ENCODE results near the gene PNMA8A.
A peak's percentile ranks its signal among the peaks of the same experiment; 100 is the strongest.
"Not testable (repeated sequence)": the region's sequence is repeated elsewhere in the genome, so short reads cannot be mapped to it uniquely, and the experiment has no call there.

The PNMA8A gene, protein sequence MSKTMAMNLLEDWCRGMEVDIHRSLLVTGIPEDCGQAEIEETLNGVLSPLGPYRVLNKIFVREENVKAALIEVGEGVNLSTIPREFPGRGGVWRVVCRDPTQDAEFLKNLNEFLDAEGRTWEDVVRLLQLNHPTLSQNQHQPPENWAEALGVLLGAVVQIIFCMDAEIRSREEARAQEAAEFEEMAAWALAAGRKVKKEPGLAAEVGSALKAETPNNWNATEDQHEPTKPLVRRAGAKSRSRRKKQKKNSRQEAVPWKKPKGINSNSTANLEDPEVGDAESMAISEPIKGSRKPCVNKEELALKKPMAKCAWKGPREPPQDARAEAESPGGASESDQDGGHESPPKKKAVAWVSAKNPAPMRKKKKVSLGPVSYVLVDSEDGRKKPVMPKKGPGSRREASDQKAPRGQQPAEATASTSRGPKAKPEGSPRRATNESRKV

DNA sequence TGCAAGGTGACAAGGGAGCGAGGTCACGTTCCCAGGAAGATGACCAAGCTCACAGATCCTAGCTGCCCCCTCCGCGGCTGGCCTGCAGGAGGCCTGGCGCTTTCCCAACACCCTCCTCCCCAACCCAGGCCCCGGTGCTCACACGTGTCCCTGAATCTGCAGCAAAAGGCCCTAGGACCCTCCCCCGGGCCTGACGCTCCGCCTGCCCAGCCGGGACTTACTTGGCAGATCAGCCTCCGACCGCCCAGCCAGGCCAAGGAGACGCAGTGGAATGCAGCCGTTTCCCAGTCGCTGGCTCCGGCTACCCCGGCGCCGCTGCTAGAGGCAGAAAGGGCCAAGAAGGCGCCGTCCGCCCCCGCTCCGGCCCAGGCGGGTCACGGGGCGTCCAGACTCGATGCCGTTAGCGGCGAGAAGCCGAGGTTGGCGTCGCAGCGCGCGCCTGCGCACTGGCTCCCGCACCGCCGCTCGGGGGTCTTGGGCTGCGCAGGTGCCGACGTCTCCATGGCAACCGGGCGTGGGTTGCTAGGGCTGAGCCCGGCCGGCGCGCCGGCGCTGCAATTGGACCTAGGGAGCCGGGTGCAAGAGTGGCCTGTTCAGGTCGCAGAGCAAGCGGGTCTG is at the start of gene PNMA8A:
TSS of gene PNMA8A (minus strand) at position 448 of the 618 bp plus-strand sequence. CDS start 528 bp downstream, outside the sequence.
- DNase-seq: no peak

DNA sequence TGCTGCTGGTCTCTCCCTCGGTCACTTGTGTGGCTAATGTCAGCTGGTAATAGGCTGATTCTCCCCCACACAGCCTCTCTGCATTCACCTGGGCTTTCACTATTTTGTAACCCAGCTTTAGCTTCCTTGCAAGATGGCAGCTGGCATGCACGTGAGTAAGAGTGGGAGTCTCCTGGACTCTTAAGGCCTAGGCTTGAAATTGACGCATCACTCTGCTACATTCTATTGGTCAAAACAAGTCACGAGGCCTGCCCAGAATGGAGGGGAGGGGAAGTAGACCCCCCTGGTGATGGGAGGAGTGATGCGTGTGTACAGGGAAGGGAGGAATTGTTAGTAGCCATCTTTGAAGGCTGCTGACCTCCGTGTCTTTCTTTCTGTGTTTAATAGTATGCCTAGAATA is 49.3 kb upstream of the PNMA8A start:
- no peak for DNase-seq

DNA sequence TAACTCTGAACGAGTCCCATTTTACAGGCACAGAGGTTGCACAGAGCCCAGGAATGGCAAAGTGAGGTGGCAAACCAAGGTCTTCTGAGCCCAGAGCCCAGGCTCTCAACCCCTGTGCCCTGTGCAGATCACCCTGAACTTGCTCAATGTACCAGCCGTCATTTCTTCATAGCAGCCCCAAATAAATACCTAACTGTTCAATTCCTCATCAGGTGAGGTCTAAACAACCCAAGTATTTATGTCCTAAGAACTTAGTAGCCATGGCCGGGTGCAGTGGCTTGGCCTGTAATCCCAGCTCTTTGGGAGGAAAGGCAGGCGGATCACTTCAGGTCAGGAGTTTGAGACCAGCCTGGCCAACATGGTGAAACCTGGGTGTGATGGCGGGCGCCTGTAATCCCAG is 46.1 kb upstream of the PNMA8A start:
- no peak for DNase-seq

DNA sequence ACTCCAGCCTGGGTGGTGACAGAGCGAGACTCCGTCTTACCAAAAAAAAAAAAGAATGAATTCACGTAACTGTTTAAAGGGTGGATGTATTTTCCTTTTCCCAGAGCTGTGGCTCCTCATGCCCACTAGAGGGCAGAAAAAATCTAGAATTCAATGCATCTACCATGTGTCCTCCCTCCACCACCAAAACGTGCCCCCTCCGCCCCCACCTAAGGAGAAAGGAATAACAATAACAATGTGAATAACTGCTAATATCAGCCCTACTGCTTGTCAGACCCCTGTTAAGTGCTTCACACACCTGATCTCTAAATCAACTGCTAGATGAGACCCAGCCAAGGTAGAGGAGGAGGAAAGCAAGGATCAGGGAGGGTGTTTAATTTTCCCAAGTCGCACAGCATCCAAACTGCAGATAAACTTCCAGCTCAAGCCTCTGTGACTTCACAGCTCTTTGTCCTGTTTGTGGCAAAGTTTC is 44.6 kb upstream of the PNMA8A start:
- peak; percentile 7 for DNase-seq

DNA sequence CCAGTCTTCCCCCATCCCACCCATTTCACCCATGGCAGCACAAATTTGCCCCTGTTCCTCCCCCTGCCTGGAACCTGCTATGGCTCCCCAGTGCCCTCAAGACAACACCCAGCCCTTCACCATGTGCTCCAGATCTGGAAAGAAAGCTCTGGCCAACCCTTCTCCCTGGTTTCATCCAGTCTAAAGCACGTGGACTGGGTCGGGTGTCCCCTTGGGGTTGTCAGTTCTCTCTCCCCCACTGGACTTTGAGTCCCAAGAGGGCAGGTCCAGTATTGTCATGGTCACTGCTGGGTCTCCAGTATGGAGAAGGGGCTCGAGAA is 43.9 kb upstream of the PNMA8A start:
- DNase-seq: no peak

DNA sequence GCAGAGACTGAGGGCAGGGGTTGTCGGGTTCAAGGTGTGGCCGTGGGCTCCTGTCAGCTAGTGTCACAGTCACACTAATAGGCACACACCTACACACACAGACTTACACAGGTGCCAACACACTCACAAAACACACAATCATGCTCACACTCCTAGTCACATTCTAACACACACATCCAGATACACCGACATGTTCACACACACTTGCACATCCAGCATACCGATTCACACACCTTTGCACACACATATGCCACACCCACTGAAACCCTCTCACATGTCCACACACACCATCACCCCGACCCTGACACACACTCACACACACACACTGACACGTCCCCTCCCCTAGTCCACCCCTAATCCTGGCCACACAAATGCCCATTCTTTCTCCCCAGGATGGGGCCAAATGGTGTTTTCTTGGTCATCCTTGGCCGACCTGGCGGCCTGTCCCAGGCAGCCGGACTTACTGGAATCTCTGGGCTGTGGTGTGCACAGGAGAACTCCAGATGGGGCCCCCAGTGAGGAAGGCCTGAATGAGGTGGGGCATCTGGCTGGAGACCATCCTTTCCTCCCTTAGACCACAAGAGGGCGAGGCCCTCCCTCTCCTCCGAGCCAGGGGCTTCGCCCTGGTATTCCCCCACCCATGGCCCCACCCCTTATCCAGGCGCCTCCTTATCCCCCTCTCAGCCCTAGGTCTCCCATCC is 43.4 kb upstream of the PNMA8A start:
- no peak for DNase-seq

DNA sequence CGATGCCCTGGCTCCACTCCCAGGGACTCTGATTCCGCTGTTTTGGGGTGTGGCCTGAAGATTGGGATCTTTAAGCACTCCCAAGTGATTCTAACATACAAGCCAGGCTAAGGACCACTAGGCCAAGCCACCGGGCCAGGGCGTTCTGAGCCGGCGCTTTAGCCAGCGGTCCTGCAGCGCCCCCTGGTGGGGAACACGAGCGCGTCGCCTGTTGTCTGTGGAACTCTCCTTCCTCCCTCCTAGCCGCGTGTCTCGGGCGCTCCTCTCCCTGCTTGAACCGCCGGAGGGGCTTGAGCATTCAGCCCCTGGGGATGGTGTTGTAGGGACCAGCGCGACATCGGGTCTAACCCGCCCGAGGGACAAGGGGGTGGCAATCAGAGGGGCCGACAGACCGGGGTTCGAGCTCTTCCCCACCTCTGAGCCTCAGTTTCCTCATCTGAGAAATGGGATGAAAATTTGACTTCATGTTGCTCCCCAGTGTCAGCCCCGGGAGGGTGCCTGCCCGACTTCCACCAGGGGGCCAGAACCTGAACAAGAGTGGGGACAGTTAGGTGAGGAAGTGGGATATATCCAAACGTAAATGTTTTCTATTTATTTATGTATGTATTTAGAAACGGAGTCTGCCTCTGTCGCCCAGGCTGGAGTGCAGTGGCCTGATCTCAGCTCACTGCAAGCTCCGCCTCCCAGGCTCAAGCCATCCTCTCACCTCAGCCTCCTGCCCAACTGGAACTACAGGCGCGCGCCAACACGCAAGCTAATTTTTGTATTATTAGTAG is 42.3 kb upstream of the PNMA8A start:
- DNase-seq: peak; percentile 10

DNA sequence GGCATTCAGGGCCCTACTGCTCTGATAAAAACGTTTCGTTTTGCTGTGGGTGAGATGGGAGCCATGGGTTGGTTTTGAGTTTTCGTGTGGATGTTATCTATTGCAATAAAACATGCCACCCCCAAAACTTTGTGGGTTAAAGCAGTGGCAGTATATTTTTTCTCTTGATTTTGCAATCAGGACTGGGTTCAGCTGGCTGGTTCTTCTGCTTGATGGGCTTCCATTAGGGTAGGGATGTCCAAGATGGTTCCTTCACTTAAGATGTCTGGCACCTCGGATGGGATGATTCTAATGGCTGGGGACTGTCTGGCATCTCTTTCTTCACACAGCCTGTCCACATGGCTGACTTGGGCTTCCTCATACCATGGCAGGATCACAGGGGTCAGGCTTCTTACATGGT is 39.9 kb upstream of the PNMA8A start:
- DNase-seq: no peak

DNA sequence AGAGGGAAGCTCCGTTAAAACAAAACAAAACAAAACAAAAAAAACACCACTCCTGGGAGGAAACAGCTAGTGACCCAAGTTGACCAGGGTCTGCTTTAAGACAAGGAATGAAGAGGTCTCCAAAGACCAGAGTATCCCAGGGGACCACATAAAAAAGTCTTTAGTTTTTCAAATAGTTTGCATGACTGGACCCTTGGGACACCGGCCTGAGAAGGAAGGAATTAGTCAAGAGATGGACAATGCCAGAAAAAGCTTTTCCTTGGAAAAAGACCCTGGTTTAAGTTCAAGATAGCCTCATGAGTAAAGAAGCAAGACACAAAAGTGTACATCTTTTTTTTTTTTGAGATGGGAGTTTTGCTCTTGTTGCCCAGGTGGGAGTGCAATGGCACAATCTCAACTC is 36.8 kb upstream of the PNMA8A start:
- DNase-seq: no peak

DNA sequence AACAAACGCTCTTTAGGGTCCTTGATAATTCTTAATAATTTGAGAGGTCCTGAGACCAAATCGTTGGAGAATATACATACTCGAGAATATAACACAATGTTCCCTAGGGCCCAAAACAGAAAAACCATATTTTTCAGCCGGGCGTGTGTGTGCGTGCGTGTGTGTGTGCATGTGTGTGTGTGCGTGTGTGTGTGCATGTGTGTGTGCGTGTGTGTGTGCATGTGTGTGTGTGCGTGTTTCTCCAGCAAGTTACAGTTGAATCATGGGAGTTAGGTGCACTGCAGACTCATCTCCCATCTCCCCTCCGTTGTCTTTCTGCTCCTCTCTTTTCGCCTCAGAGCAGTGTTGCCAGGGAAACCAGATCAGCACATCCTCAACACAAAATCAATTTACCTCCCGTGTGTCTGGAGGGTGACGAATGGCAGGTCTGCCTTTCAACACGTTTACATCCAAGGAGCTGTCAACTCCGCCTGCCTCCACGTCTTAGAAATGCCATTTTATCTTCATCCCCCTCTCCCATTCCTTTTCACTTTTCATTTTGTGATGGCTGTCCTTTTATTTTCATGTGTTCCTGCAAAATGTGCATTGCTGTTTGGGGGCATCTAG is 32.6 kb upstream of the PNMA8A start:
- no peak for DNase-seq

DNA sequence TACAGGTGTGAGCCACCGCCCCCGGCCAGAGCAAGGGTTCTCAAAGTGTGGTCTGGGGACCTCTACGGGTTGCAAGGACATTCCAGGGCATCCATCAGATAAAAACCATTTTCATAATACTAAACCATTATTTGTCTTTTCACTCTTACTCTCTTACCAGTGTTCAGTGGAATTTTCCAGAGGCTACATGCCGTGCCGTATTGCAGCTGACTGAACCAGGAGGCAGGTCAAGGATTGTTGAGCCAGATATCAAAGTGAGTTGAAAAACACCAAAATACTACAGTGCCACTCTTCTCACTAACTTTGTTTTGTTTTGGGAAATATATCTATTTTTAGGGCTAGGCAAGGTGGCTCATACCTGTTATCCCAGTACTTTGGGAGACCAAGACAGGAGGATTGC is 31.5 kb upstream of the PNMA8A start:
- DNase-seq: no peak

DNA sequence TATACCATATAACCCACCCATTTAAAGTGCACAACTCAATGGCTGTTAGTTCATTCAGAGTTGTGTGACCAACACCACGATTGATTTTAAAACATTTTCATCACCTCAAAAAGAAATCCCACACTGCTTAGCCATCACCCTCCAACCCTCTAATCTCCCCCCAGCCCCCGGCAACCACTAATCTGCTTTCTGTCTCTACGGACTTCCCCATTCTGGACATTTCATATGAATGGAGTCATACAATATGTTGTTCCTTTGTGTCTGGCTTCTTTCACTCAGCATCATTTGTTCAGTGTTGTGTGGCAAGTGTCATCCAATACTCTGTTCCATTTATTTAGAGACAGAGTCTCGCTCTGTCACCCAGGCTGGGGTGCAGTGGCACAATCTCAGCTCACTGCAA is 28.3 kb upstream of the PNMA8A start:
- no peak for DNase-seq

DNA sequence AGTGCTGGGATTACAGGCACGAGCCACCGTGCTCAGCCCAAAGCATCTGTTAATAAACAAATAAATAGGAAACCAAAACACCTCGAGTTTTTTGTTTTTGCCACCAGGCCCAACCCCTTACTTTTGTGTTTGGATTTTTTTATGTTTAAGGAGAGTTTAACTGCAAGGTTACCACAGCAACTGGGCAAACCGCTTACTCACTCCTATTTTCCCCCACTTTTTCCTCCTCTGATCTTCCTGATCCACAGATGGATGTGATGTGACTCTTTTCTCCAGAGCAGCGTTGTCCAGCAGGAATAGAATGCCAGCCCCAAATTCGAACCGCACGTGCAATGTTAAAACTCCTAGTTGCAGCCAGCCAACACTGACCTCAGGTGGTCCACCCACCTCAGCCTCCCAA is 26.4 kb upstream of the PNMA8A start:
- no peak for DNase-seq

DNA sequence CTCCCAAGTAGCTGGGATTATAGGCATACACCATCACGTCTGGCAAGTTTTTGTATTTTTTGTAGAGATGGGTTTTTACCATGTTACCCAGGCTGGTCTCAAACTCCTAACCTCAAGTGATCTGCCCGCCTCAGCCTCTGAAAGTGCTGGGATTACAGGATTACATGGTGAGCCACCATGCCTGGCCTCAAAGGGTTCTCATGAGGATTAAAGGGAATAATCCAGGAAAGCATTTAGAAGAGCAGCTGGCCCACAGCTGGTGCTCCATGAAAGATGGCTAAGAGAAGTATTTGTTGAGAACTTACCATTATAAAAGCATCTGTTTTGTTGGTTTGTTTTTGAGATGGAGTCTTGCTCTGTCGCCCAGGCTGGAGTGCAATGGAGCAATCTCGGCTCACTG is 25.5 kb upstream of the PNMA8A start:
- not testable (repeated sequence) for DNase-seq

DNA sequence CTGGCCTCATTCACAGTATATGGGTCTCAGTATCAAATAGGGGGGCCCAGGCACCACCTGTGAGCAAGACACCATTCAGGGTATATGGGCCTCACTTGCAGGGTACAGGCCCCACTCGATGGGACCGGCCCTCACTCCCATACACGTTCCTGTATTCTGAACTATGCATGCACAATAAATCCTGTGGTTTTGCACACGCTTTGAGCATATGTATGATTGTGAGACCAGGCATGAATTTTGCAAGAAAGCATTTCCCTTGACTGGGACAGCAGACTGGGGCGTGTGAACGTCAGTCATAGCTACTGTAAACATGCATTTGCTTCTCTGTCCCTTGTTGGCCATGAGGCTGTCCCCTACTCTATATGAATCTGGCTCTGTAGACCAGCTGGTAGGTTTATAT is 24.9 kb upstream of the PNMA8A start:
- DNase-seq: no peak

DNA sequence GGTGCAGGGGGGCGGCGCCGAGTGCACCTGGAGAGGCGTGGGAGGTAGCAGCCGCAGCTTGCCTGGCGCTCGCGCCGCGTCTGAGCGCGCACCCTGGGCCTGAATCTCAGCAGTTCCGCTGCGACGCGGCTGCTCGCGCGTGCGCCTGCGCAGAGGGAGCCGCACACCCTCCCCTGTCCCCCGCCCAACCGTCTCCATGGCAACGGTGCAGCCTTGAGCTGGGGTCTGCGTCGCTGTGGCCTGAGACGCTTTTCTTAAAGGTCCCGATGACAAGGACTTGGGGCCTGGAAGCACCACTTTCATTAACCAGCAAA is 24.4 kb upstream of the PNMA8A start, which contains the start of gene PNMA8B:
TSS of gene PNMA8B (minus strand) at position 82 of the 314 bp plus-strand sequence. CDS start 402 bp downstream, outside the sequence.
- DNase-seq: no peak

DNA sequence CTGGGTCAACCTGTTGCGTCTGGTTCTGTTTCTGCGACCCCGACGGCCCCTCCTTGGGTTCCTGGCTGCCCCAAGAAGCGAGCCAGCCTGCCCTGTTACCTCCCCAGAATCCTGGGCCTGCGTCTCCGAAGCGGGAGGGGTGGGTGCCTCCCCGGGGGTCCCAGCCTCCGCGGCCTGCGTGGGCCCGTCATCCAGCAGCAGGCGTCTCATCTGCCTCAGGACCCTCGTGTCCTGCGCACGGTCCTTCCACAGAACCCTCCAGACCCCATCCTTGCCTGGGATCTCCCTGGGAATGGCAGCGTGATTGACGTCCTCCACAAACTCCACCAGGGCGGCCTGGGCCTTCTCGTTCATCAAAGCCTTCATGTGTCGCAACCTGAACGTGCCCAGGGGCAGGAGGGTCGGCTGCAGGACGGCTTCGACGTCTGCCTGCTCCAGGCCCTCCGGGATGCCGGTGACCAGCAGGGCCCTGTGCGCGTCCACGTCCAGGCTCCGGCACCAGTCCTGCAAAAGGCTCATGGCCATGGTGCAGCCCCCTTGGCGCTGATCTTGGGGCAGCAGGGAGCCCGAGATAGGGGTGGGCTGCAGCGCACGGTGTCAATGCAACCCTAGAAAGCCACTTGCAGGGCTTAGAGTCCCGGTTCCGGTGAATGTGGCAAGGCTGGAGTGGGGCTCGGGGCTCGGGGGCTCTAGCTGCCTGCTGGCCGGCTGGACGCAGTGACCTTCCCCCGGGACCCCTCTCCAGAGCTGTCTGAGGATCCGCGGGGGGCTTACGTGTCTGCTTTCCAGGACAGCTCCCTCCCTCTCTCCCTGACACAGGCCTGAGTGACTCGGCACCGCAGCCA is 23.8 kb upstream of the PNMA8A start:
- DNase-seq: no peak

DNA sequence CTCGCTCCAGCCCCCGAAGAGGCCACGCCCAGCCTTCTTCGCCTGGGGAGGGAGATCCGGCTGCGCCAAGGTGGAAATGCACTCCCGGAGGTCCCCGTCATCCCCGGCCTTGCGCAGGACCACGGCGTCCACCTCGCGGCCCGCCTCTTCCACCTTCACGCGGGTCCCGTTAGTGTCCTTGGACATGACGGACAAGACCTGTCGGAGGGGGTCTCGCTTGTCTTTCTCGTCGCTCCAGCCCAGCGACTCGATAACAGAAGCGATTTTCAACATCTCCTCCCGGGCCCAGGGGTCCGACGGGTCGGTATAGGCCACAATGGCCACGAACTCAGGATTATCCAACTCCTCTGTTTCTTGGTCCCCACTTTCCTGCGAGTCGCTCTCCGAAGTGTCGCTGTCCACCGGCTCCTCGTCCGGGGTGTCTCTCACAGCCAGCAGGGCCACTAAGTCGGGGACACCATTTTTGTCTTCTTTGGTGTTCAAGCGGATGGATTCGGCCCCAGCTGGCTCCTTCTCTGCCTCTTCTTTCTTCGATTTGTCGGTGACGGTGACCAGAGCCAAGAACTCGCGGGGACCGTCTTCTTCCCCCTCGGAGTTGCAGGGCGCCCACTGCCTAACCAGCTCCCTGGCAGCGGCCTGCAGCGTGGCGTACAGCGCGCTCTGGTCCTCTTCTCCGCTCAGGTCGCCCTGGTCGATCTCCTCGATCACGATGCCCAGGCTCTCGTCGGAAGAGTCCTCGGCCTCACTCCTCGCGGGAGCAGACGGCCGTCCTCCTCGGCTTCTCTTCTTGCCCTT is 23.0 kb upstream of the PNMA8A start:
- DNase-seq: no peak

DNA sequence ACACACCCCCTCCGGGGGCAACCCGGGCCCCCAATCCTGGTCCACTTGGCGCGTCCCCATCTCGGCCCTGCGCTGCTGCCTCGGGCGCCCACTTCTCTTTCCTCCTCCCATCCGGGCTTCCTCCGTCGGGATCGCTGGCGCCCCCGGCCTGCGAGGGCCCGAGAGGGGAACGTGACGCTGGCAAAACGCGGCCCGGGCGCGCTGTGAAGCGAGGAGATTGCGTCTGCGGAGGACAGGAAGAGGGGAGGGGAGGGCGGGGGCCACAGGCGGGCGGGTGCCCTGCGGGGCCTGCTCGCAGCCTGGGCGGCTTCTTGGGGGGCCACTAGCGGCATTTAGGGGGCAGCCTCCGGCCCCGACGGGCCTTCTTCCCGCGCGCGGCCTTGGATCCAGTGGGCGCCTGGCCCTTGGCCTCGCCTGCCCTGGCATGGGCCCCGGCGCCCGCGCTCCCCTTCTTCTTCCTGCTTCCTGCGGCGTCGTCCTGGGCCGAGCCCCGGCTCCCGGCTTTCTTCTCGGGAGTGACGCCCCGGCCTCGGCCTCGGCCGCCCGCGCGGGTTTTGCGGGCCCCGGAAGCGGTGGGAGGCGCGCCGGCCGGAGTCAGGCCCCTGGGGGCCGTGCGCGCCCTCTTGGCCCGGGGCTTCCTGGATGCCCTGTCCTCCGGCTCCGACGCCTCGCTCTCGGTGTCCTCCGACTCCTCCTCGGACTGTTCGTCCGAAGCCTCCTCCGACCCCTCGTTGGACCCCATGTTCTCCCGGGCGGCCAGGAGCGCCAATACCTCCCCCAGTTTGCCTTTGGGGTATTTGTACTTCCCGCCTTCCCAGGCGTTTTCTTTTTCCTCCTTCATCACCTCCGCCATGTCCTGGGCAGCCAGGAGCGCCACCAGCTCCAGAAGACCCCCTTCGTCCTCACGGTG is 22.1 kb upstream of the PNMA8A start:
- DNase-seq: no peak

DNA sequence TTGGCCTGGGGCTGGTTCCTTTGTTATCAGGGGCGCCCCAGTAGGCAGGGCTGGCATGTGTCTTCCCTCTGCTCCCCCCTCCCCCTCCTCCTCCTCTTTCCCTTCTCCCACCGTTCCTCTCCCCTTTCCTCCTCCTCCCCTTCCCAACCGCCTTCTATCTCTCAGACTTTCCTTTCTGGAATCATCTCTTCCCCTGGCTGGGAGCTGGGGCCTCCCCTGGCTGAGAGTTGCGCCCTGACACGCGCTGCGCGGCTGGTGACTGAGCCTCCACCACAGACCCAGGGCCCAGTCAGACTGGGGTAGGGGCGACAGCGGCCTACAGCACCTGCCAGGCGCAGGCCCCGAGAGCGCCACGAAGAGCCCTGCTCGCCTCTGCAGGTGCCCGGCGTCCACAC is 21.5 kb upstream of the PNMA8A start:
- DNase-seq: no peak

All from KG1 (cell line).